Stimulated activated CD4-positive, alpha-beta T cell treated with anti-CD3 and anti-CD28 coated beads, Interleukin-4, amount 100 ng/mL, for 1 hour (primary cell): ENCODE data around the gene GPR152.
"Not testable (repeated sequence)": the region's sequence is repeated elsewhere in the genome, so short reads cannot be mapped to it uniquely, and the experiment has no call there.

ENCODE experiments used
- DNase-seq: peaks from one replicate; pipeline ENCODE4 v3.0.0-alpha.2; 2020

GPR152 gene

GRCh38 chr11:67486481-67487195 lies 34.1 kb upstream of the GPR152 start:
- DNase-seq = no peak

- not testable (repeated sequence) for DNase-seq
Measured at GRCh38 chr11:67485873-67486361, 33.4 kb upstream of the GPR152 start.

- DNase-seq = peak; percentile 70
Measured at GRCh38 chr11:67484847-67485311, 32.4 kb upstream of the GPR152 start.

DNA sequence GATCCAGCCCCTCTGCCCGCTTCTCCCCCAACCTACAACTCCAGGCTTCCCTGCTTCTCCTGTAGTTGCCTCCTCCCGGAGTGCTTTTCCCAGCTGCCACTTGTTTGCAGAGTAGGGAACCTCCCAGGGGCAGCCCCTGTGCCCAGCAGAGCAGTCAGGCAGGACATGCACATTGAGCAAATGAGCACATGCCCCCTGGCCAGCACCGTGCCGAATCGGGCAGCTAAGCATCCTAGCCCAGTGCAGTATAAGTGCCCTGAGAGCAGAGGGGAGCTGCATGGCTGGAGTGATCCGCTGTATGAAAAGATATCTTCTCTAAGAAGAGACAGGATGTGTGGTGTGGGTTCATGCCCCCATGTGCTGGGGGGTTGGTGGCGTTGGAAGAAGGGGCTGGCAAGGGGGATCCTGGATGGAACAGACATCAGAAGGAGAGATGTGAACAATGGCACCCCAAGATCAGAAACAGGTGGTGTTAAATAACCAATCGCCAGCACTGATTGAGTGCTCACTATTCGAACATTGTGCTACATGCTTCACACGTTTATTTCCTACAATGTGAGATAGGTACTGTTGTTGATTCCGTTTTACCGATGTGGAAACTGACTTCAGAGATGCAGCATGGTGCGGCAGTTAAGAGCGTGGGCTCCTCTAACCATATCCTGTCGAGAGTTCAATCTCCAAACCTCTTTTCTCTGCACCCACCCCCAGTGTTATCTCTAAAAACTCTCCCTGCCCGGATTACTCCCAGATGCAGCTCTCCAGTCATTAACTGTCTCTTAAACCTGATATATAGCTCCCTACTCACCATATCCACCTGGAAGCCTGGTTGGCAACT lies 31.5 kb upstream of the GPR152 start:
- no peak for DNase-seq

- DNase-seq = peak; percentile 98
Measured at GRCh38 chr11:67482827-67483798, 30.6 kb upstream of the GPR152 start, which contains the start of gene AIP. Gene AIP, plus strand, starts transcription at chr11:67483026. Its CDS starts 133 bp downstream, at chr11:67483159.

DNA sequence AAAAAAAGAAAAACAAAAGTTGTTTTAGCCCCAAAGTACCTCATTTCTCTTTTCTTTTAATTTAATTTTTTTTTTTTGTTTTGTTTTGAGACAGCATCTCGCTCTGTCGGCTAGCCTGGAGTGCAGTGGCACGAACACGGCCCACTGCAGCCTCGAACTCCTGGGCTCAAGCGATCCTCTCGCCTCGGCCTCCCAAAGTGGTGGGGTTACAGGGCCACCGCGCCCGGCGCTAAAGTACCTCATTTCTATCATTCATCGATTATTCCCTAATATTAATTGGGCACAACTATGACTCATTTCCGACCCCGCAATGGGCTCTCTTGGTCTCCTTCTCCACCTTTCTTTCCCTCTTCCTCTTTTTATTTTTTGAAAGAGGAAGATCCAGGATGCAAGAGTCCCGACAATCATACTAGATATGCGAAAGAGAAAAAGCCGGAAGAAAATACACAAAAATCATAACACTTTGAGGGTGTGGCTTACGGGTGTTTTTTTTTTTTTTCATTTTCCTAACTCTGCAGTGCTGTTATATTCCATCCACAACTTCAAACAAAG lies 29.8 kb upstream of the GPR152 start:
- DNase-seq = no peak

GRCh38 chr11:67477344-67478050 lies 25.0 kb upstream of the GPR152 start:
- DNase-seq = not testable (repeated sequence)

DNA sequence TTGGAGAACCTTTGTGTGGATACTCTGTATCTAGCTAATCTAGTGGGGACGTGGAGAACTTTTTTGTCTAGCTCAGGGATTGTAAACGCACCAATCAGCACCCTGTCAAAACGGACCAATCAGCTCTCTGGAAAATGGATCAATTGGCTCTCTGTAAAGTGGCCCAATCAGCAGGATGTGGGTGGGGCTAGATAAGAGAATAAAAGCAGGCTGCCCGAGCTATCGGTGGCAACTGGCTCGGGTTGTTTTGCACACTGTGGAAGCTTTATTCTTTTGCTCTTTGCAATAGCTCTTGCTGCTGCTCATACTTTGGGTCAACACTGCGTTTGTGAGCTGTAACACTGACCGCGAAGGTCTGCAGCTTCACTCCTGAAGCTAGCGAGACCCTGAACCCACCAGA lies 24.2 kb upstream of the GPR152 start:
- not testable (repeated sequence) for DNase-seq

- no peak for DNase-seq
Measured at GRCh38 chr11:67472882-67473281, 20.4 kb upstream of the GPR152 start.

DNA sequence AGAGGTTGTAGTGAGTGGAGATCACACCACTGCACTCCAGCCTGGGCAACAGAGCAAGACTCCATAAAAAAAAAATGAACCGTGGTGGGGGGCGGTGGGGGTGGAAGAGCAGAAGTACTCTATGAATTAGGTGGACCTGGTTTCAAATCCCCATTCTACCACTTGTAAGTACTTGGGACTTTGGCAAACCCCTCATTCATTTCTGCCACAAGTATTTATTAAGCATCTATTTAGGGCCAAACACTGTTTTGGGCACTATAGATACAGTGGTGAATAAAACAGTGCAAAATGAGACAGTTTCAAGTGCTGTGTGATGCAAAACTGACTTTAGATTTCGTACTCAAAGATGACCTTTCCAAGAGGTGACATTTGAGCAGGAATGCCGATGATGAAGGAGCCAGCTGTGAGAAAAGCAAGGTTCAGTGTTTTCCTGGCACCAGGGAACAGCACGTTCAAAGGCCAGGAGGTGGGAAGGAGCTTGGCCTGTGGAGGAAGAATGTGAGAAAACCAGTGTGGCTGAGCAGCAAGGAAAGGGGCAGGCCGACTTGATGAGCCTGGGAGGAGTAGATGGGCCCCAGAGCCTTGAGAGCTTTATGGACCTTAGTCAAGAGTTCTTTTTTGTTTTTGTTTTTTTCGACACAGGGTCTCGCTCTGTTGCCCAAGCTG lies 17.9 kb upstream of the GPR152 start:
- DNase-seq = no peak

- DNase-seq = no peak
Measured at GRCh38 chr11:67469508-67469811, 16.9 kb upstream of the GPR152 start.

GRCh38 chr11:67468759-67469507 lies 16.4 kb upstream of the GPR152 start, which contains the start of gene TMEM134:
Gene TMEM134, minus strand, starts transcription at chr11:67469251. Its CDS starts 59 bp downstream, at chr11:67469192.
- DNase-seq = peak; percentile 91

DNA sequence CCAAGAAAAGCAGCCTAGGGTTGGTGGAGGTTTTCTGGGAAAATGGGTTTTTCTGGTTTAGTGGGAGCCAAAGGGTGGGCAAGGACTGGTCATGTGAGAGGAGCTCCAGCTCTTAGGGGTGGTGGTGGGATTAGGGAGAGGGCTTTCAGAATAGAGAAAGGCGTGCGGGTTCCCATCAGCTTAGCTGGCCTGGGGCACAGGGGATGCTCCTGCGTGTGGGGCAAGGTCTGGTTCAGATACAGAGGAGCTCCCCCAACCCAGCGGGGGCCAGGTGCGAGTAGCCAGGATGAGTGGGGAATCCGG lies 15.9 kb upstream of the GPR152 start:
- DNase-seq = no peak

DNA sequence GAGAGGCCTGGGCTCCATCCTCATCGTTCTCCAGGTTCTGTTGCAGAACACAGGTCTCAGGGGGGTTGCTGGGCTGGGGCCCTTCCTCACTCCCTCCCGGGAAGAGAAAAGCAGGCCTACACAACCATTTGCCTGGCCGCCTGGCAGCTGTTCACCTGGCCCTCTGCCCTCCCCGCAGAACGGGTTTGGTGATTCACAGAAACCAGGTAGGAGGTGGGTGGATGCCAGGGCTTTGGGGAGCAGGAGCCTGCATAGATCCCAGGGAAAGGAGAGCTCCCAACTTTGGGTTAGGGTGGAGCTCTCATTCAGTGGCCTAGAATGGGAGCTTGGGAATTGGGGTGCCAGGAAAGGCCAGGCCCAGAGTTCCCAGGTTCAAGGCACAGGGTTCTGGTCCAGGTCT lies 15.5 kb upstream of the GPR152 start:
- DNase-seq = no peak

DNA sequence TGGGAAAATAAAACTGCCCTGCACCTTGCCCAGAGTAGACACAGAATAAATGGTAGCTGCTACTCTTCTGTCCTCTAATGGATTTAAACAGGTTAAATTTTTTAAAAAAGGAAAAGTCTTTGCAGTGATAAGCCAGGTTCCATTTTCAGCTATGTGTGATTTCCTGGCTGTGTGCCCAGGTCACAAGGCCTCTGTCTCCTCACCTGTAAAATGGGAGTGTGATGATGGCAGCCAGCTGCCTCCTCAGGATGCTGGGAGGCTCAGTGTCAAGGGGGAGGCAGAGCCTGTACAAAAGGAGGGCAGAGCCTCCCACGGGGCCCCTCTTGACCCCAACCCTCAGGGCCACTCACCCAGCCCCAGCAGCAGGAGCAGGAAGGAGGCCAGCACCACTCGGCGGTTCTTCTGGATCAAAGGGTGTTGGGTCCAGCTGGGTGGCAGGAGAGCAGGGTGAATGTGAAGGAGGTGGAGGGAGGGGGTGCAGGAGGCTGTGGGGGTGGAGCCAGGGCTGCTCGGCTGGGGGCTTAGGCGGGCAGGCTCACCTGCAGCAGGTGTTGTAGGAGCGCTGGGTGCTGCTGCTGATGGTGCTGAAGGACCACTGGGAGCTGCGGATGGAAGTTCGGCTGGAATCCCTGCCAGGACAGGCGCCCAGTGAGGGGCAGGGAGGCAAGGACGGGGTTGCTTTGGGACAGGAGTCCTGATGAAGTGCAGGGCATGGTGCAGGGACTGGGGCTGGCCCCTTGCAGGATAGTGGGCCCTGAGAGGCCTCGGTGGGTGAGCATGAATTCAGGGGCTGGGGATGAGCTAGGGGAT lies 14.6 kb upstream of the GPR152 start:
- no peak for DNase-seq

DNA sequence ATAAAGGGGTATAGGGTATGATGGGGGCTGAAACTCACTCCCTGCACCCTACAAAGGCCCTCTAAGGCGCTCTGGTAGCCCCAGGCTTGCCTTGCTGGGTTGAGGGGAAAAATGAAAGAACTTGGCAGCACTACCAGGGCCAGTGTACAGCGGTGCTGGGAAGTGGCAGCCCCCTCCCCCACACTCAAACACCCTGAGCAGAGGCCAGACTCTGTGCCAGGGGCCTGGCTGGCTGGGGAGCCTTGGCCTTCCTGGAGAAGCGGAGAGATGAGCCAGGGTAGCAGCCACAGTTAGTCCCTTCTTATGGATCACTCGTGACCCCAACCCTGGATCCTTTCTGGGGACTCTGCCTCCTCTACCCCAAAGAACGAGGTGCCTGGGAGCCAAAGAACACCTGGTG lies 13.8 kb upstream of the GPR152 start:
- DNase-seq = no peak

DNA sequence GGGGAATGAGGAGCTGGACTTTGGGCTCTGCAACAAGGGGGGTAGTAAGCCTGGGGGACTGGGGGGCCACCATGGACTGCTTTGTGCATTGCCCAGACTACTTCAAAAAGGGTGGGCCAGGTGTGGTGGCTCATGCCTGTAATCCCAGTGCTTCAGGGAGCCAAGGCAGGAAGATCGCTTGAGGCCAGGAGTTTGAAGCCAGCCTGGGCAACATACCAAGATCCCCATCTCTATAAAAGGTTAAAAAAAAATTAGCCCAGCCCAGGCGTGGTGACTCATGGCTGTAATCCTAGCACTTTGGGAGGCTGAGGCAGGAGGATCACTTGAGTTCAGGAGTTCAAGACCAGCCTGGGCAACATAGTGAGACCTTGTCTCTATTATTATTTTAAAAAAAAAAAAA lies 13.0 kb upstream of the GPR152 start:
- not testable (repeated sequence) for DNase-seq

GRCh38 chr11:67465189-67465510 lies 12.6 kb upstream of the GPR152 start:
- DNase-seq = no peak

- peak; percentile 89 for DNase-seq
Measured at GRCh38 chr11:67464411-67465188, 12.1 kb upstream of the GPR152 start.
